HCT116 (cell line): ENCODE data around the gene SCN8A. TPM values are rescaled to one million over a fixed set of nuclear protein-coding genes. Genes with fewer than 3 reads are reported as not detected.
"Not testable (repeated sequence)": the region's sequence is repeated elsewhere in the genome, so short reads cannot be mapped to it uniquely, and the experiment has no call there.

Experiments used
- ATAC-seq: fragments of 200-7000 bp; cut with Tn5 transposase; 2 replicates; pipeline ENCODE4 v1.9.1; 2020; ENCODE audit warnings: mild to moderate bottlenecking, moderate library complexity
- BruUV-seq: library from RNA; stranded (reverse); fragments of 400-500 nt; replicated peaks from 2 replicates; lab custom pipeline; 2021; lab: Mats Ljungman, UMichigan
- CTCF ChIA-PET: fragments of 300-600 bp; sonication (Branson Sonifier 250); formaldehyde crosslinking; loops from one replicate; lab custom pipeline; 2021; ENCODE audit warnings: antibody characterized with exemption; lab: Charles Lee
- POLR2A ChIA-PET: fragments of 300-600, 350-600 bp; sonication (Branson Sonifier 250); formaldehyde crosslinking; loops from one replicate; lab custom pipeline; 2021; ENCODE audit warnings: antibody characterized with exemption; lab: Charles Lee
- RAD21 ChIA-PET, 2 experiments: fragments of 300-600 bp; sonication (Branson Sonifier 250); formaldehyde crosslinking; loops; one replicate each; lab custom pipeline; 2023; ENCODE audit warnings: low total read pairs in 2 of 2; ENCODE audit not compliant: uncharacterized antibody in 2 of 2, unreplicated experiment in 2 of 2, low non-redundant PET in 1 of 2; lab: Charles Lee
- DNase-seq: peaks from one replicate; pipeline ENCODE4 v3.0.0-alpha.2; 2010; ENCODE audit warnings: low read depth, low spot score
- H2AFZ ChIP-seq: fragments of 200-600 bp; shearing (Covaris generic), sonication (generic); 2 replicates; pipeline ENCODE4 v1.6.1; 2017; ENCODE audit warnings: low read depth, mixed run types, mixed read lengths, antibody characterized with exemption, low read length; ENCODE audit not compliant: poor library complexity, severe bottlenecking
- H3K27ac ChIP-seq: 2 replicates; pipeline ENCODE4 v1.5.1; 2012; ENCODE audit warnings: low read depth, low read length
- H3K27me3 ChIP-seq: fragments of 200-600 bp; sonication (generic); 2 replicates; pipeline ENCODE4 v1.6.1; 2016; ENCODE audit warnings: mixed run types, low read length, mixed read lengths; ENCODE audit not compliant: insufficient read depth
- H3K36me3 ChIP-seq, 2 experiments: fragments of 200-500 bp in 1 of 2; fragments of 200-600 bp in 1 of 2; sonication (Bioruptor generic) in 1 of 2; sonication (generic) in 1 of 2; 2 replicates each; pipeline versions ENCODE4 v1.5.1 to v1.6.1; 2014 to 2016; ENCODE audit warnings: low read length in 2 of 2, inconsistent platforms in 1 of 2, mixed read lengths in 1 of 2, mixed run types in 1 of 2; ENCODE audit not compliant: insufficient read depth in 2 of 2, control insufficient read depth in 1 of 2
- H3K4me1 ChIP-seq, 2 experiments: fragments of 200-600 bp in 1 of 2; sonication (generic) in 1 of 2; 2 replicates each; pipeline versions ENCODE4 v1.5.1 to v1.6.1; 2012 to 2017; ENCODE audit warnings: low read length in 2 of 2, inconsistent platforms in 1 of 2, mild to moderate bottlenecking in 1 of 2, mixed read lengths in 1 of 2, mixed run types in 1 of 2, moderate library complexity in 1 of 2; ENCODE audit not compliant: insufficient read depth in 2 of 2, control insufficient read depth in 1 of 2
- H3K4me2 ChIP-seq: fragments of 200-600 bp; sonication (generic); 2 replicates; pipeline ENCODE4 v1.6.1; 2017; ENCODE audit warnings: mixed run types, low read length, mixed read lengths
- H3K4me3 ChIP-seq, 2 experiments: fragments of 200-600 bp in 1 of 2; sonication (generic) in 1 of 2; replicated peaks in 1 of 2; 2 replicates each; pipeline ENCODE4 v1.5.1; 2011 to 2016; ENCODE audit warnings: low read length in 2 of 2, control low read depth in 1 of 2, low read depth in 1 of 2, mild to moderate bottlenecking in 1 of 2, mixed read lengths in 1 of 2, mixed run types in 1 of 2
- H3K79me2 ChIP-seq: fragments of 200-600 bp; sonication (generic); 2 replicates; pipeline ENCODE4 v1.6.1; 2017; ENCODE audit warnings: mild to moderate bottlenecking, mixed run types, low read length, moderate library complexity, mixed read lengths; ENCODE audit not compliant: insufficient read depth
- H3K9ac ChIP-seq: fragments of 200-600 bp; sonication (generic); 2 replicates; pipeline ENCODE4 v1.6.1; 2016; ENCODE audit warnings: low read length, mixed read lengths
- H3K9me2 ChIP-seq: fragments of 200-600 bp; sonication (generic), shearing (Covaris generic); 2 replicates; pipeline ENCODE4 v1.6.1; 2017; ENCODE audit warnings: mixed run types, mild to moderate bottlenecking, moderate library complexity; ENCODE audit not compliant: insufficient read depth
- H3K9me3 ChIP-seq, 2 experiments: fragments of 200-500 bp in 1 of 2; fragments of 200-600 bp in 1 of 2; sonication (Bioruptor generic) in 1 of 2; sonication (generic) in 1 of 2; 2 replicates each; pipeline ENCODE4 v1.6.1; 2014 to 2017; ENCODE audit warnings: low read length in 2 of 2, mixed read lengths in 2 of 2, inconsistent platforms in 1 of 2, low read depth in 1 of 2, mild to moderate bottlenecking in 1 of 2, mixed run types in 1 of 2, moderate library complexity in 1 of 2; ENCODE audit not compliant: control insufficient read depth in 1 of 2, insufficient read depth in 1 of 2
- H4K20me1 ChIP-seq: fragments of 200-600 bp; sonication (generic), shearing (Covaris generic); 2 replicates; pipeline ENCODE4 v1.6.1; 2017; ENCODE audit warnings: mixed run types, mild to moderate bottlenecking, moderate library complexity; ENCODE audit not compliant: insufficient read depth
- EGR1 ChIP-seq: IDR thresholded peaks from 2 replicates; pipeline ENCODE4 v1.6.1; 2012; ENCODE audit warnings: low read depth
- ELF1 ChIP-seq: IDR thresholded peaks from 2 replicates; pipeline ENCODE4 v1.6.1; 2012; ENCODE audit warnings: low read depth, borderline replicate concordance
- FOSL1 ChIP-seq: IDR thresholded peaks from 2 replicates; pipeline ENCODE4 v1.6.1; 2012; ENCODE audit warnings: low read depth
- MAX ChIP-seq: IDR thresholded peaks from 2 replicates; pipeline ENCODE4 v1.6.1; 2012
- POLR2AphosphoS5 ChIP-seq: IDR thresholded peaks from 2 replicates; pipeline ENCODE4 v1.6.1; 2011; ENCODE audit warnings: mild to moderate bottlenecking, low read depth, low read length, moderate library complexity
- RAD21 ChIP-seq: IDR thresholded peaks from 2 replicates; pipeline ENCODE4 v1.6.1; 2012; ENCODE audit warnings: low read depth, mild to moderate bottlenecking
- SIN3A ChIP-seq: IDR thresholded peaks from 2 replicates; pipeline ENCODE4 v1.6.1; 2012; ENCODE audit warnings: low read depth
- TCF7L2 ChIP-seq: IDR thresholded peaks from 2 replicates; pipeline ENCODE4 v1.7.0; 2011; ENCODE audit warnings: borderline replicate concordance, inconsistent platforms; ENCODE audit not compliant: insufficient read depth, insufficient read length; ENCODE audit errors: extremely low read depth
- YY1 ChIP-seq: IDR thresholded peaks from 2 replicates; pipeline ENCODE4 v1.6.1; 2011; ENCODE audit warnings: low read length, low read depth, moderate library complexity, mild to moderate bottlenecking; ENCODE audit not compliant: insufficient replicate concordance; ENCODE audit errors: extremely low read depth
- ZNF274 ChIP-seq: fragments of 200-500 bp; sonication (Bioruptor generic); IDR thresholded peaks from 2 replicates; pipeline ENCODE4 v1.6.1; 2014; ENCODE audit warnings: mild to moderate bottlenecking, low read depth, low read length, inconsistent platforms
- intact Hi-C: fragments of 100-400 bp; cut with micrococcal nuclease; formaldehyde crosslinking; loops from 2 replicates; pipeline ENCODE4 v1.10.0; 2022
- total RNA-seq: library from RNA; stranded (reverse); gene quantifications from one replicate; pipeline ENCODE4 v1.2.1, GENCODE V29; 2021; ENCODE audit not compliant: unreplicated experiment

The SCN8A gene
- total RNA-seq, 1 experiment from 2014 or later, result 7.1 TPM

- no peak overlapping the region for H2AFZ ChIP-seq
- DNase-seq (no peak), ATAC-seq (no peak)
- intact Hi-C loops, result no loop called here
- H3K4me1 ChIP-seq, result no peaks in the 10 kb centered on the region
- H3K4me3 ChIP-seq, result no peak overlapping the region
- POLR2A ChIA-PET, result no interaction called here
- no peak overlapping the region for H3K9ac ChIP-seq
- no peaks in the 10 kb centered on the region for H3K36me3 ChIP-seq
- H3K4me2 ChIP-seq, result no peak overlapping the region
- H3K9me3 ChIP-seq, result no peaks in the 10 kb centered on the region
- no TSS peak for BruUV-seq
- H3K79me2 ChIP-seq, result no peaks in the 10 kb centered on the region
- no peaks in the 10 kb centered on the region for H3K9me2 ChIP-seq
- TF ChIP-seq EGR1 (no peak), RAD21 (no peak), POLR2AphosphoS5 (no peak), ELF1 (no peak), TCF7L2 (no peak), MAX (no peak), ZNF274 (no peak), FOSL1 (no peak), SIN3A (no peak), YY1 (no peak)
- CTCF ChIA-PET, result no interaction called here
- no peaks in the 10 kb centered on the region; the same call in 1 of the 2 replicates for H4K20me1 ChIP-seq
- RAD21 ChIA-PET, result no interaction called here
- H3K27ac ChIP-seq, result no peak overlapping the region
- no peaks in the 10 kb centered on the region for H3K27me3 ChIP-seq
Measured at GRCh38 chr12:51643951-51644350, 52.9 kb downstream of the SCN8A start.

- ATAC-seq, H2AFZ ChIP-seq, H3K9ac ChIP-seq, H3K36me3 ChIP-seq, H3K4me2 ChIP-seq, H3K27me3 ChIP-seq, H3K27ac ChIP-seq, H3K4me3 ChIP-seq, BruUV-seq, H3K9me3 ChIP-seq, RAD21 ChIA-PET, H4K20me1 ChIP-seq, H3K4me1 ChIP-seq, CTCF ChIA-PET, DNase-seq, H3K79me2 ChIP-seq, H3K9me2 ChIP-seq, POLR2A ChIA-PET, intact Hi-C loops: not testable (repeated sequence)
Measured at GRCh38 chr12:51644691-51645090, 53.7 kb downstream of the SCN8A start.
